22Rv1 (cell line): ENCODE measurements around the gene KCNQ4.

ENCODE experiments used
- ZFX ChIP-seq: fragments of 450-650 bp; IDR thresholded peaks from 2 replicates; pipeline ENCODE4 v1.6.1; 2017; ENCODE audit warnings: antibody characterized with exemption, borderline replicate concordance
- TF ChIP-seq, protein P1 (sequence below): fragments of 450-650 bp; IDR thresholded peaks from 2 replicates; pipeline ENCODE4 v1.5.1; 2017; ENCODE audit warnings: mild to moderate bottlenecking

DNA sequence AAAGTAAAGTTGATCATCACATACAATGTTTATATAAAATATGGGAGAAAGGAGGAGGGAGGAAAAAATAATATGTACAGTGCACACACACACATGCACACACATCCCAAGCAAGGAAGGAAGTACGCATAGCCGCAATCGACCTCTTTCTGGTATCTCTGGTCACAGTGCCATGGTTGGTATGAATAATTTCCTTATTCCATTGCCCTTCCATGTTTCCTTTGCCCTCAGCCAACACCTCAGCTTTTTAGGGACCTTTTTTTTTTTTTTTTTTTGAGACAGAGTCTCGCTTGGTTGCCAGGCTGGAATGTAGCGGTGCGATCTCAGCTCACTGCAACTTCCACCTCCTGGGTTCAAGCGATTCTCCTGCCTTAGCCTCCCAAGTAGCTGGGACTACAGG, 58.0 kb downstream of the KCNQ4 start:
- TF ChIP-seq, protein P1, sequence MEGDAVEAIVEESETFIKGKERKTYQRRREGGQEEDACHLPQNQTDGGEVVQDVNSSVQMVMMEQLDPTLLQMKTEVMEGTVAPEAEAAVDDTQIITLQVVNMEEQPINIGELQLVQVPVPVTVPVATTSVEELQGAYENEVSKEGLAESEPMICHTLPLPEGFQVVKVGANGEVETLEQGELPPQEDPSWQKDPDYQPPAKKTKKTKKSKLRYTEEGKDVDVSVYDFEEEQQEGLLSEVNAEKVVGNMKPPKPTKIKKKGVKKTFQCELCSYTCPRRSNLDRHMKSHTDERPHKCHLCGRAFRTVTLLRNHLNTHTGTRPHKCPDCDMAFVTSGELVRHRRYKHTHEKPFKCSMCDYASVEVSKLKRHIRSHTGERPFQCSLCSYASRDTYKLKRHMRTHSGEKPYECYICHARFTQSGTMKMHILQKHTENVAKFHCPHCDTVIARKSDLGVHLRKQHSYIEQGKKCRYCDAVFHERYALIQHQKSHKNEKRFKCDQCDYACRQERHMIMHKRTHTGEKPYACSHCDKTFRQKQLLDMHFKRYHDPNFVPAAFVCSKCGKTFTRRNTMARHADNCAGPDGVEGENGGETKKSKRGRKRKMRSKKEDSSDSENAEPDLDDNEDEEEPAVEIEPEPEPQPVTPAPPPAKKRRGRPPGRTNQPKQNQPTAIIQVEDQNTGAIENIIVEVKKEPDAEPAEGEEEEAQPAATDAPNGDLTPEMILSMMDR: no peak
- TF ChIP-seq ZFX: no peak
